HEK293T (cell line): Measurements from ENCODE around the gene BPI.

Source experiments
- ELF4 ChIP-seq: fragments of 450-650 bp; IDR thresholded peaks from 2 replicates; pipeline ENCODE4 v1.6.1; 2017; ENCODE audit warnings: antibody characterized with exemption
- FOXK2 ChIP-seq: fragments of 450-650 bp; IDR thresholded peaks from 2 replicates; pipeline ENCODE4 v1.6.1; 2016; ENCODE audit warnings: mild to moderate bottlenecking
- FOXM1 ChIP-seq: fragments of 450-650 bp; IDR thresholded peaks from 2 replicates; pipeline ENCODE4 v1.6.1; 2017; ENCODE audit warnings: mild to moderate bottlenecking, borderline replicate concordance
- TARDBP ChIP-seq: fragments of 450-650 bp; IDR thresholded peaks from 2 replicates; pipeline ENCODE4 v1.6.1; 2016
- ZNF384 ChIP-seq: fragments of 450-650 bp; IDR thresholded peaks from 2 replicates; pipeline ENCODE4 v1.6.1; 2016

- no peak for TF ChIP-seq ELF4
- TF ChIP-seq FOXM1 = no peak
- no peak for TF ChIP-seq TARDBP
- no peak for TF ChIP-seq FOXK2
- no peak for TF ChIP-seq ZNF384
Observed at GRCh38 chr20:38304845-38305447, 990 bp downstream of the BPI start.
